Bone marrow (tissue), 2 donors: ENCODE results near the gene ACSF2.
"Not testable (repeated sequence)": the region's sequence is repeated elsewhere in the genome, so short reads cannot be mapped to it uniquely, and the experiment has no call there.

Source experiments
- DNase-seq, 2 donors: peaks; one replicate each; lab custom pipeline; 2025; lab: John Stamatoyannopoulos, UW

ACSF2 gene

DNA sequence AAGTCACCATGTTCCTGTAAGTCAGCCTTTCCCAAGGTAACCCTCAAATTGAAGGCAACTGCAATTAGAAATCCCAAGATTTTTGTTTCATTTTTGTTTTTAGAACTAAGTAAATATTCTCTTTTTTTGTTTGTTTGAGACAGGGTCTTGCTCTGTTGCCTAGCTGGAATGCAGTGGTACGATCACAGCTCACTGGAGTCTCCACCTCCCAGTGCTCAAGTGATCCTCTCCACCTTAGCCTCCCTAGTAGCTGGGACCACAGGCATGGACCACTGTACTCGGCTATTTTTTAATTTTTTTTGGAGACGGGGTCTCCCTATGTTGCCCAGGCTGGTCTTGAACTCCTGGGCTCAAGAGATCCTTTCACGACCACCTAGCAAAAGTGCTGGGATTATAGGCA lies 18.1 kb upstream of the ACSF2 start:
- DNase-seq, result no peak

DNA sequence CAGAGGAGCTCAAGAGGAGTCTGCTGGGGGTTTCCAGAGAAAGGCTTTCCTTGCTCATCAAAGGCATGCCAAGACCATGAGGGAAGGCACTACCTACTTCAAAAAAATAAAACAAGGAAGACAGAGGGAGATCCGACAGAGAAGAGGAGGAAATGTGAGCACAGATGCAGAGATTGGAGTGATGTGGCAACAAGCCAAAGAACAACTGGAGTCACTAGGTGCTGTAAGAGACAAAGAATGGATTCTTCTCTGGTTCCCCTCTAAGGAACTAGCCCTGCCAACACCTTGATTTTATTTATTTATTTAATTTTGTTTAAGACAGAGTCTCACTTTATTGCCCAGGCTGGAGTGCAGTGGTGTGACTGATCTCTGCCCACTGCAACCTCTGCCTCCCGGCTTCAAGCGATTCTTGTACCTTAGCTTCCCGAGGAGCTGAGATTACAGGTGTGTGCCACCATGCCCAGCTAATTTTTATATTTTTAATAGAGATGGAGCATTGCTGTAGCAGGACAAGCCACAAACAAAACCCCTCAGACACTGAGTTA lies 13.8 kb upstream of the ACSF2 start:
- DNase-seq, result no peak

DNA sequence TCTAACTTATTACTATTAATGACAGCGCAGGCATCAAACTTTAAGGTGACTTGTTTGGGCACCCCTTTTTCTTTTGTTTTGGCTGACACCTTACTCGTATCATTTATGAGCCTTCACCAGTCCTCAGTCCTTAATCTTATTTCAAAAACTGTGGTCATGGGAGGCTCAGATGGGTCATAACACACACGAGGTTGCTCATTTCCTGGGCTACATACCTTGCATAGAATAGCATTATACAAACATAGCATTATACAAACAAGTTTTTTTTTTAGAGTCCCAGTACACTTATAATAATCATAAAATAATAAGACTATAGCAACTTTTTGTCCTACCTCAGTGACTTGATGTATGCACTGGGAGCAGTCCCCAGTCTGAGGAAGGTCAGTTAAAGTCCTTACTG lies 11.2 kb upstream of the ACSF2 start:
- no peak for DNase-seq

DNA sequence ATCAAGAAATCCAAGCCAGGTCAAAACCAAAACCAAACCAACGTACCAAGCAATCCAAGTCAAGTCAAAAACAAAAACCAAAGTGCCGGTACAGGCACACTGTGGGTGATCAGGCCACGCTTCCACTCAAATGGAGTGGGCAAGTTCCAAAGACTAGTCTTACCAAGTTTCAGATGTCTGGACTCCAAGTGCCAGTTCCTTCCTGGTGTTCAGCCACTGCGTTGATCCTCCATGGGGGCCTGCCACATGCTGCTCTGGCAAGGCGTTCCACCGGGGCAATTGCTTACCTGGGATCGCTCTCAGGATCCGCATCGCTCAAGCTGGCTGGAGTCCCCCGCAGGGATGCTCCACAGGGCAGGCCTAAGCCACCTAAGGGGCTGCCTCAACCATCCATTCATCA lies 6.4 kb upstream of the ACSF2 start:
- not testable (repeated sequence) for DNase-seq

DNA sequence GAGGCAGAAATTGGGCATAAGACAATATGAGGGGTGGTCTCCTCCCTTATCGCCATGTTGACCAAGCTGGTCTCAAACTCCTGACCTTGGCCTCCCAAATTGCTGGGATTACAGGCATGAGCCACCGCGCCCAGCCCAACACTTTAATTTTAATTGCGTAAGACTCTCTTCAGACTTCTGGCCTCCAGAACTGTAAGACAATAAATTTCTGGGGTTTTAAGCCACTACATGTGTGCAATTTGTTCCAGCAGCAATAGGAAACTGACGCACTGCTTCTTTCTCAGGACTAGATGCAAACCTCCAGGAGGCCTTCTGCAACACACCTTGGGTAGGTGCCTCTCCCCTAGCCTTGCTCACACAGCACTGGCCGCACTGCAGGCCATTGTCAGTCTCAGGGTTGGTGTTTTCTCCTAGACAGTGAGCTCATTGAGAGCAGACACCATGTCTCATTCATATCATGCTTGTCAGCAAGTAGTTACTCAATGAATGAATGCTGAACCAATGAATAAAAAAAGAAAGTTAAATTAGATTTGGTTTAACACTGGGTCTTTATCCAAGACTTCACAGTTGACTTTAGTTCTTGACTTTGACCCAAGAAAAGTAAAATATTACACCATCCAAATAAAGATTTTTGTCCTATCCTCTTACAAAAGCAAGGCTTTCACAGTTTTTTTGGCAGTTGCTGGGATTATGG lies 5.5 kb upstream of the ACSF2 start:
- DNase-seq, result no peak

DNA sequence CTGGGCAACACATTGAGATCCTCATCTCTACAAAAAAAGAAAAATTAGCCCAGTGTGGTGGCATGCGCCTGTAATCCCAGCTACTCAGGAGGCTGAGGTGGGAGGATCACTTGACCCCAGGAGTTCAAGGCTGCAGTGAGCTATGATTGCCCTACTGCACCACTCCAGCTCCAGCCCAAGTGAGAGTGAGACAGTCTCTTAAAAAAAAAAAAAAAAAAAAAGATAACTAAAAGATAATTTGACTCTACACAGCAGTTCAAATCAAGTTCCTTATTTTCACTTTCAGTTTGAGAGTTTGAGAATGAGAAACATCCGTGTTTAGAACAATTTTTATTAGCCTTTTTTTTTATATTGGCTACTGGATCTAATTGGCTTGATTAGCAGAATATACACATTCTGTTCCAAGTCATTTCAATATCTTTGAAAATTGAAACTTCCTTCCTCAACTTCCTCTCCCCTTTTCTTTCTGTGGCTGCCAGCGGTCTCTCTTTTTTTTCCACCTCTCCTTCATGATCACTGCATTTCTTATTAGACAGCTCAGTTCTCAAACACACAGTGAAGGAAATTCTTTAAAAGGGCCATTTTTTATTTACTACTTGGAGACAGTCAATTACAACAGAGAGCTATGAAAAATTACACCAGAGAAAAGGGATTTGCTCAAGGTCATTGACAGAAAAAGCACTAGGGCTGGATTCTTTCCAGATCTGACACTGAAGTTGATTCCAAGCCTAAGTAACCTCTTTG lies 4.5 kb upstream of the ACSF2 start:
- peak in 1 of 2 donors; percentile 47 for DNase-seq

DNA sequence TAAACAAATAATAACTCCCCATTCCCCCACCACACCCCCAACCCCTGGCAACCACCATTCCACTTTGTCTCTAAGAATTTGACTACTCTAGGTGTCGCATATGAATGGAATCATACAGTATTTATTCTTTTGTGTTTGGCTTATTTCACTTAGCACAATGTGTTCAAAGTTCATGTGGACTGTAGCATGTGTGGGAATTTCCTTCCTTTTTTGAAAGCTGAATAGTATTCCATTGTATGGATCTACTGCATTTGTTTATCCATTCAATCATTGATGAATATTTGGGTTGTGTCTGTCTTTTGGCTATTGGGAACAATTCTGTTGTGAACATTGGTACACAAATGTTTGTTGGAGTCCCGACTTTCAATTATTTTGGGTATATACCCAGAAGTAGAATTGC lies 3.3 kb upstream of the ACSF2 start:
- no peak for DNase-seq

DNA sequence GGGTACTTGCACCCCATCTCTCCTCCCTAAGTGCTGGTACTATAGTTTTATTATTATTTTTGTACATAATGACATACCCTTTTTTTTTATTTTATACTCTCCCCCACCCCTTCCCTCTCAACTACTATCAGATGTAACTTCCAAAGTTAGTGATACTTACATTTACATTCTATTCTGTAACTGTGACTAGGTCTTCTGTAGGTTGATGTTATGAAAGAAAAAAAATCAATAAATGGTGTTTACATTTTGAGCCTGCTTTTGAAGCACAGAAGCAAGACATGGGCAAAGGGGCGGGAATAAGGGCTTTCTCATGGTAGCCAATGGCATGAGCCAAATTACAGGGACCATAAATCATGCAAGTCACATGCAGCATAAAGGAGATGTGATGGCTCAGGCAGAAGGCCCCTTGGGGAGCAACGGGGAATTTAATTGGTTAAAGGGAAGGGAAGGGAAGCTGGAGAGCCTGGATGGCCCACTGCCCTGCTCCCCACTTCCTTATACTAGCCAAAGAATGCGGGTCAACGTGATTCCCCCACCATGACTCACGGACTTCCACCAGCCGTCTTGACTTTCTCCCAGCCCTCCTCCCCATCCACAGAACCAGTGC lies 2.4 kb upstream of the ACSF2 start:
- DNase-seq, result no peak

DNA sequence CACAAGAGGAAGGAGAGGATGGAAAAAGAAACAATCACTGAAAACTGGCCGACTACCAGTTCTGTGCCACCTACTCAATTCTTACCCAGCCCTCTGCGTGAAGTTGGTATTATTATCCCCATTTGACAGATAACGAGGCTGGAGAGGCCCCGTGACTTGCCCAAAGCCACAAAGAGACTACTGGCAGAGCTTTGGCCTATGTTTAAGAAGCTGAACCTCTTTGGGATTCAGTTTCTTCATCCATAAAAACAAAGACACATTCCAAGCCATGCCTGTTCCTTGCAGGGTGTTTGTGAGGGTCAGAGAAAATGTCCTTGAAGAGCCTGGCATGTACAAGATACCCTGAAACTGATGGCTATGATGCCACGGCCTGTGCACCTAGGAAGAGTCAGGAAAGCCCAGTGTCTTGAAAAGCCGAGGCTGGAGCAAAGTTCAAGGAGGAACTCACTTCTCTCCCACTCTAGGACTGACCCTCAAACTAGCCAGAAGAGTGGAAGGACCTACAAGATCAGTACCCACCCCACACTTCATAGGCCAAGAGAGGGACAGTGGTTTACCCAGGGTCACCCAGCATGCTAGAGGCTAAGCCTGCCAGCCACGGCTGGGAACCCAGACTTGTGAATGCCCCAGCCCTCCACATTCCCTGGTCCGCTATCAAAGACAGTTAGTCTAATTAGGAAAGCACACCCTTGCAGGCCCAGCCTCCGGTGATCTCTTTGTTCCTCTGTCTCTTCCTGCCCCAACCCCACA lies 1.6 kb upstream of the ACSF2 start:
- DNase-seq, result no peak

DNA sequence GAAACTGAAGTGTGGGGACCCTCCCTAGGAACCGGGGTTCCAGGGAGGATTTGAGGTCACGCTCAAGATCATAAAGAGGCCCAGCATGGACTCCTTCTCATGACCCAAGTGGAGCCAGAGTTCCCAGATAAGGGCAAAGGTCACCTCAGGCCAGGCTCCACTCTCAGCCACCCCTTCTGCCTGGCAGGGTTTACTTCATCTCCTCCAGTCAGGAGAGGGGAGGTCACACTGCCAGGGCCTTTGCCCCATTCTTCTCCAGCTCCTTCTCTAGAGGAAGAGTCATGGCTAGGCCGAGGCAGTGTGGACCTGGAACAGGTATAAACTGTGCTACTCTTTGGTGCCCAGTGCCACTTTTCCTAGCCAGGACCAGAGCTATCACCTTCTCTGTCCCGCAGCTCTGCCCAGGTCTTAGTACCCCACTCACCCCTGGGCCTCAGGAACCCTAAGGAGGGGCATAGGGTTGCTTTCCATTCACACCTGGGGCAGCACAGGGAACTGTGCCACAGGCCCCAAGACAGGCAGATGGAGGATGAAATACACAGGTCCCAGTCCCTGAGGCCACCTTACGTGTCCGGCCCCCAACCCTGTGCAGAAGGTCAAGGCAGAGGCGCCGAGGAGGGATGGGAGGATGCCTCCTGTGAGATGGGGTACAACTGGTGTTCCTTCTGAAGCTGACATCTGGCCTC lies 879 bp upstream of the ACSF2 start:
- no peak for DNase-seq

DNA sequence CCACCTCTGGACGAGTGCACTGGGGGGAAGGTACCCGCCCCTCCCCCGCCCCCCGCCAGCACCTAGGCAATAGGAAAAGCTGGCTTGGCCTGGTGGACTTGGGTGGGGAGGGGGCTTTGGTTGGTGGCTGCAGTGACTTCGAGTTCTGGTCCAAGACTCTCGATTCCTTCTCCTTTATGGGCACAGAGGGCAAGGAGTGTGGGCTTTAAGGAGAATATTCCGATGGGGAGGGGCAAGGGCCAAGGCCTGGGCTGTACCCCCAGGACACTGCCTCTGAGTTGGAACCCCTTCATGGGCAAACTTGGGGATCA lies 409 bp downstream of the ACSF2 start:
- DNase-seq, result no peak

DNA sequence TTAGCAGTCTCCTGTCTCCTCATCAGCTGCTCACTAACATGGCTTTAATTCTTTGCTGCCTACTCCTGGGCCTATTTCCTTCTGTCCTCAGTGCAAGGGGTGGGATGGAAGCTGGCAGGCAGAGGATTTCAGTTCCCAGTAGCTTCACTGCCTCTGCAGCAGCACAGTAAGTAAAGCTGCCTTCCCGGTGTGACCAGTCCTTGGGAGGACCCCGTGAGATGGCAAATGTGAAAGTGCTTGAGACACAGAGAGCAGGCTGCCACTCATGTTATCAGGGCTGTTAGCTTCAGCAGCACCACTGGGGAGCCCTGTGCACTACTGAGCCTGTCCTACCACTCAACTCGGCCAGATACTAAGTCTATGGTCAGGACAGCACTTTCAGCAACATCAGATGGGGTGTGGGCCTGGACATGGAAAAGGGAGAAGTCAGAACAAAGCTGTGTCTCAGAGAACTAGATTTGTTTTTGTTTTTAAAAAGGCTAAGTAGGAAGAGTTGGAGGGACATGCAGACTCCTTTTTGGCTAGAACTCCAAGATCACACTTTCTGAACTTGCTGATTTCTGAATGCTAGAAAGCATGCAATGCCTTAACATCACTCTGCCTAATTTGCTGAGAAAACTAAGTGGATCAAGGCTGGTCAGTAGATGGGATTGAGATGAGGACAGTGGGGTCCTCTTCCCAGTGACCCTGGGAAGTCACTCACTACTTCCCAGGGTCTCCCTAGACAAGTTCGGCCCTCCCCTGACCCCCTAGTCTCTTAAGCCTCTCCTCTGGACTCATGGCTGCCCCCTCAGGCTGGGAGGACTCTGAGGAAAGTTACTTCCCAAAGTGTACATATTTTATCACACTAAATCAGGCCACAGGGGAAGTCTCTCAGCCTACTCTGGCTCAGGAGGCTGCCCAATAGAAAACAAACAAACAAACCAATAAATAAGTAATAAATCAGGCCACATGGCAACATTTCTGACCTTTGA lies 1.1 kb downstream of the ACSF2 start:
- DNase-seq, result peak in 1 of 2 donors; percentile 9

DNA sequence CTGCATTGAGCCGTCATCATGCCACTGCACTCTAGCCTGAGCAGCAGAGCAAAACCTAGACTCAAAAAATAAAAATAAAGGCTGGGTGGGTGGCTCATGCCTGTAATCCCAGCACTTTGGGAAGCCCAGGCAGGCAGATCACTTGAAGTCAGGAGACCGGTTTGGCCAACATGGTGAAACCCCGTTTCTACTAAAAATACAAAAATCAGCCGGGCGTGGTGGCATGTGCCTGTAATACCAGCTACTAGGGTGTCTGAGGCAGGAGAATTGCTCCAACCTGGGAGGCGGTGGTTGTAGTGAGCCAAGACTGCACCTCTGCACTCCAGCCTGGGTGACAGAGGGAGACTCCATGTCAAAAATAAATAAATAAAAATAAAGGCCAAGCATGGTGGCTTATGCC lies 2.1 kb downstream of the ACSF2 start:
- DNase-seq, result not testable (repeated sequence)

DNA sequence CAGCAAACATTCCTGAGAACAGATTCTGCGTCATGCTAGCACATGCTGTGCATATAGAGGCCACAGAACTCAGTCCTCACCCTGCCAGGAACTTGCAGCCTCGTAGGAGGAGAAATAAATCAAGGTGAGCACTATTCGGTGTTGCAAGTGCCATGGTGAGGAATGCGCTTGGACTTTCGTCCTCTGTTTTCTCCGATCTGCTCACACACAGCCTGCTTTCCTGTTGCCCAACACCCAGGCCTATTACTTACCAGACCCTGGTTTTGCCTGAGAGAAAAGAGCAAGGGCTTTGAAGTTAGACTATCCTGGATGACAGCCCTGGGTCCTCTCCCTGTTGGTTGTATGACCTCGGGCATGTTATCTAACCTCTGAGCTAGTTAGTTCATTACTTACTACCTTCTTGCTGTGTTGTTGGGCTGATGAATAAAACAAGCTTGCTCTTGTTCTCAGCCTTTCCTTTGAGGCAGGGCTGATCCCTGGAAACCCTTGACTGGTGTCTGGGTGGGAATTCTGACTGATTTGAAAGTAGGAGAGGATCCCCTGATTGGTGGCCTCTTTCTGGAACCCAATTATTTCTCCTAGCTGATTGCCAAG lies 2.9 kb downstream of the ACSF2 start:
- DNase-seq, result no peak

DNA sequence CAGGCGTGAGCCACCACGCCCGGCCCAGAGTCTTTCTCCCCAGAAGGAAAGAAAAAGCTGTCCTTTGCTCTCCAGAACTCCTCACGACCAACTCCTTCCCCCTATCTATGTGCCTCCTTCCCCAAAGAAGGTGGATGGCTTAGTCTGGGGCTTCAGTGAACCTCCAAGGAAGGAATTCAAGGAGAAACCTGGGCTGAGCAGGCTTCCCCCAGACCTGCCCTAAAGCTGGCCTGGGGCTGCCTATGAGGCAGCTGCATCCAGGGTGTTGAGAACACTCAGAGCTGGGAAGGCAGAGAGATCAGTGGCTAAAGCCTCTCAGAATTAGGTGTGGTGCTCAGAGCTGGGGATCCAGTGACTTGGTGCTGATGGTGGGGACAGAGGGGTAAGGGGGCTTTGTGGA lies 3.8 kb downstream of the ACSF2 start:
- no peak for DNase-seq

DNA sequence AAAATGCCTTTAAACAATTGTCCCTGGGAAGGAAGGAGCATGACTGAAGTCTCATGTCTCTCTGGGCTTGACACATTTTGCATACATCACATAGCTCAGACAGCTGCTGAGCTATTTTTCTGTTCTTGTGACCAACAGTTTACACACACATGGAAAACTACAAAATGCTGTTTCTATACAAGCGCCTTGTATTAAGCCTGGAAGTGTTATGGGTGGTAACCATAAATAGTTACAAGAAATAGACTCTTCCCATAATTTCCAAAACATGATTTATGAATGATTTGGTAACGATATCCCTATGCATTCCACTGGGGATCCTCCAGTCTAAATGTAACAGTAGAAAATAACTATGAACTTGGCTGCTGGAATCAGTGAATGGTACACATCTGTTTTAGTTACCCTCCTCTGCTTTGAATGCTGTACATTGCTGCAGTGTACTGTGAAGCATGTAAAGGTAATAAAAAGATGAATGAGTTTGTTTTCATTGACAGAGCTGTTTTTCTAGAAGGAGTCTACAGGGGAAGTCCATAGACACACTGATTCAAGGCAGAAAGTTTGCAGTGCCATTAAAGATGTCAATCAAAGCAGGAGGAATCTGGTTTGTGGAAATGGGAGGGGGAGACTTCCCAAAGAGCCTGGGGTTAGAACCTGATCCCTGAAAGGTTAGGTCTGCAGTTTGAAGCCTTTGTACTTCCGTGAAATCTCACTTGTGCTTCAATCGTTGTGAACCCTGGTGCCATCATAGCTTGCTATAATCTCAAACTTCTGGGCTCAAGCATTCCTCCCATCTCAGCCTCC lies 5.0 kb downstream of the ACSF2 start:
- no peak for DNase-seq

DNA sequence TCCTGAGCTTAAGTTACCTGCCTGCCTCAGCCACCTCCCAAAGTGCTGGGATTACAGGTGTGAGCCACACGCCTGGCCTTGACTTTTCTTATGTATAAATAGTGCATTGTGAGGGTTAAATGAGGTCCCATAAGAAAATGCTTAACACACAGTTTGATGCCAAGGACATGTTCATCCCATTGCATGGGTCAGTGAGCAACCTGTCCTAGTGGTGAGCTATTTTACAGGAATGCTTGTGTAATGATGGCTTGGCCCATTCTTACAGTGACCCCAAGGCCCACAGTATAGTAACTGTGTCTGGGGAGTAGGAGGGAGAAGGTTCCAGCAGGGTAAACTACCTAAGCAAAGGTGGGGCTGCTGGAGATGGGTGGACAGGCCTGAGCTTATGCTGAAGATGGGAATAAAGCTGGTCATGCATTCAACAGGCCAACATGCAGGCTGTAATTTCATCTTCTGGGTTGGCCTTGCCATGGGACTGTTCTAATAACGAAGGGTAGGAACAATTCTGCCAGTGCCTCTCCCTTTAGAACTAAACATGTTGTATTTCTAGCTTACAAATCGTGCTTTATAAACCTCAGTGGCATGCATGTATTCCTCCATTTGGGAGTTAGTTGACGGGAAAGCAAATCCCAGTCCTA lies 6.2 kb downstream of the ACSF2 start:
- no peak for DNase-seq

DNA sequence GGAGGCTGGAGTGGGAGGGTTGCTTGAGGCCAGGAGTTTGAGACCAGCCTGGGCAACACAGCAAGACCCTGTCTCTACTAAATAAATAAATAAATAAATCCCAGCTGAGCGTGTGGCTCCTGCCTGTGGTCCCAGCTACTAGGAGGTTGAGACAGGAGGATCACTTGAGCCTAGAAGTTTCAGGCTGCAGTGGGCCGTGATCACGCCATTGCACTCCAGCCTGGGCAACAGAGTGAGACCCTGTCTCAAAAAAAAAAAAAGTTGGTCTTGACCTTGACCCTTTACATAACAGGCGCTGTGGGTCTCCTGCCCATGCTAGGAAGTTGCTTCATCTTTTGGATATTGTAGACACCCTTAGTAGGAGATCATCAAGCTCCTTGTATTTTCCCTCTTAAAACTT lies 11.4 kb downstream of the ACSF2 start:
- no peak for DNase-seq

DNA sequence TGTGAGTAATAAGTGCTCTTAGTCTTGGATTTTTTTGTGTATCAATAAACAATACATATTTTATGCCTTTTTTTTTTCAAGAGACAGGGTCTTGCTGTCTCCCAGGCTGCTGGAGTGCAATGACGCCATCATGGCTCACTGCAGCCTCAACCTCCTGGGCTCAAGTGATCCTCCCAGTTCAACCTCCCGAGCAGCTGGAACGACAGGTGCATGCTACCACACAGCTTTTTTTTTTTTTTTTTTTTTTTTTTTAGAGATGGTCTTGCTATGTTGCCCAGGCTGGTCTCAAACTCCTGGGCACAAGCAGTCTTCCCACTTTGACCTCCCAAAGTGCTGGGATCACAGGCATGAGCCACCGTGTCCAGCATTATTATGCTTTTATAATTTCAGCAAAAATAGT lies 13.0 kb downstream of the ACSF2 start:
- no peak for DNase-seq
